HTR-8/SVneo (cell line): ENCODE results near the gene WIF1.
A peak's percentile ranks its signal among the peaks of the same experiment; 100 is the strongest.

ENCODE experiments used
- DNase-seq: peaks from one replicate; pipeline ENCODE4 v3.0.0; 2011; ENCODE audit warnings: low spot score, mixed read lengths; ENCODE audit not compliant: insufficient read length
- FAIRE-seq: peaks from 2 replicates; lab custom pipeline; 2011; peaks lifted over from hg19 to GRCh38; lab: Jason Lieb, UNC

The WIF1 gene, protein sequence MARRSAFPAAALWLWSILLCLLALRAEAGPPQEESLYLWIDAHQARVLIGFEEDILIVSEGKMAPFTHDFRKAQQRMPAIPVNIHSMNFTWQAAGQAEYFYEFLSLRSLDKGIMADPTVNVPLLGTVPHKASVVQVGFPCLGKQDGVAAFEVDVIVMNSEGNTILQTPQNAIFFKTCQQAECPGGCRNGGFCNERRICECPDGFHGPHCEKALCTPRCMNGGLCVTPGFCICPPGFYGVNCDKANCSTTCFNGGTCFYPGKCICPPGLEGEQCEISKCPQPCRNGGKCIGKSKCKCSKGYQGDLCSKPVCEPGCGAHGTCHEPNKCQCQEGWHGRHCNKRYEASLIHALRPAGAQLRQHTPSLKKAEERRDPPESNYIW

DNA sequence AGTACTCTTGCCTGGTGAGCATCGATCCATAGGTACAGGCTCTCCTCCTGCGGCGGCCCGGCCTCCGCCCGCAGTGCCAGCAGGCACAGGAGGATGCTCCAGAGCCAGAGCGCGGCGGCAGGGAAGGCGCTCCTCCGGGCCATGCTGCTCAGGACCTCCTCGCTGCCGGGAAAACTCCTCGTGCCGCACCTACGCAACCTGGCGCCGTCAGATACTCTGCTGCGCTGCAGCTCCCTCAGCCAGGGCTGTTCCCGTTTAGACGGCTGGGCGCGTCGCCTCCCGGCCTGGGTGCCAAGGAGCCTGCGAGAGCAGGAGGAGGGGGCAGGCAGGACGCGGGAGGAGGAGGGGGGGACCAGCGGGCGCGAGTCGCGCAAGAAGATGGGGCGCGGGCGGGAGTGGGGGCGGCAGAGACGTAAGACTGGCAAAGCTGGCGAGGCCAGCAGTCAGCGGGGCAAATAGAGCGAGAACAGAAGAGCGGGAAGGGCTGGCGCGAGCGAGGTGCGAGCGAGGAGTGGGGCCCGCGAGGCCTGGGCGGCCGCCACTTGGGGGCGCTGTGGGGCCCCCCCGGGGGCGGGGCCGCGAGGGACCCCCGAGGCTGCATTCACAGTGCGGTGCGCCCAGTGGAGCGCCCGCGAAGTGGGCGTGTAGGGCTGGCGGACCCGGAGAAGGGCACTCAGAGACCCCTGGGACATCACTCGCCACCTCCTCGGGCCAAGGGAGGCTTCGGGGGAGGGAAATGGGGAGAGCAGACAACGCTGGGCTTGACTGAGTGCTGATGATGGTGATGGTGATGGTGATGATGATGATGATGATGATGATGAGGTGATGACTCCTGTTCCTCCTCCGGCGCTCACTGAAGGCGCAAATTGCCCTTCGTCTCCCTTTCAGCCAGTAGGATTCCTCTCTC is at the start of gene WIF1:
Gene WIF1 (minus strand): TSS at position 257 of the 907 bp plus-strand sequence. CDS start 114 bp downstream, at position 143.
- FAIRE-seq (no peak), DNase-seq (peak; percentile 3)

GRCh38 chr12:65170209-65170881 is 49.2 kb upstream of the WIF1 start:
- FAIRE-seq = no peak
- peak; percentile 29 for DNase-seq

GRCh38 chr12:65169320-65170208 is 48.5 kb upstream of the WIF1 start, which contains the start of gene LEMD3:
LEMD3 (plus strand) TSS chr12:65169583; CDS start chr12:65169597, 14 bp downstream.
- DNase-seq (peak; percentile 92), FAIRE-seq (peak; percentile 36)

- FAIRE-seq (no peak), DNase-seq (no peak)
These were observed 47.7 kb upstream of the WIF1 start for GRCh38 chr12:65168681-65169319.

DNA sequence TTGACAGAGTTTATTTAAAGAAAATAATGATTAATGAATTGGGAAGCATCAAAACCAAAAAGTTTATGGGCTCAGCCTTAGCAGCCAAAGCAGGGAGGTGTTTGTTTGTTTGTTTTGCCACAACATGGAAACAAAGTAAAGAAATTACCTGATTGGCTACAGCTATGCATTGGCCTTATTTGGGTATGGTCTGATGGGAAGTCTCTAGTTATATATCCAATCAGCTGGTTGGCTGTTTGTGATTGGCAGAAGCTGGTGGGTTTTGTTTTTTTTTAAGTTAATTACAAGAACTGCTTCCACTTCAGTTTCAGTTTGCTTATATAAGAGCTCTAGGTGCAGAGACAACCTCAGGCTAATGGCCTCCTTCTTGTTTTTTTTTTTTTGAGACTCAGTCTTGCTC is 43.7 kb upstream of the WIF1 start:
- FAIRE-seq (no peak), DNase-seq (no peak)

GRCh38 chr12:65164244-65164643 is 43.1 kb upstream of the WIF1 start:
- DNase-seq (no peak), FAIRE-seq (no peak)

DNA sequence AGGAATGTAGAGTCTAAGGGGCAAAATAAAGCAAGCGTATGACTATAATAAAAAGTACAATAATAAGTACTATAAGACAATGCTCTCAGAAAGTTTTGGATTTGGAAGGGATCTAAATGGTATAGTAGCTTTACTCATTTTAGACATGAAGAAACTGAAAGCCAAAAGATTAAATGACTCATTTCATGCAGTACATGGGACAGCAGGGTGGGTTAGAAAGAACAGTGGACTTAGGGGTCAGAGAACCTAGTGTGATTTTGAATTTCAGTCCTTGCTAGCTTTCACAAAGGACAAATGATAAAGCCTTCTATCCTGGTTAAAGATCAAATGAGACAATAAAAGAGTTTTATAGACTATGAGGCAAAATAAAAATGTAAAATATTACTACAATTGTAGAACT is 41.5 kb upstream of the WIF1 start:
- DNase-seq (no peak), FAIRE-seq (no peak)

DNA sequence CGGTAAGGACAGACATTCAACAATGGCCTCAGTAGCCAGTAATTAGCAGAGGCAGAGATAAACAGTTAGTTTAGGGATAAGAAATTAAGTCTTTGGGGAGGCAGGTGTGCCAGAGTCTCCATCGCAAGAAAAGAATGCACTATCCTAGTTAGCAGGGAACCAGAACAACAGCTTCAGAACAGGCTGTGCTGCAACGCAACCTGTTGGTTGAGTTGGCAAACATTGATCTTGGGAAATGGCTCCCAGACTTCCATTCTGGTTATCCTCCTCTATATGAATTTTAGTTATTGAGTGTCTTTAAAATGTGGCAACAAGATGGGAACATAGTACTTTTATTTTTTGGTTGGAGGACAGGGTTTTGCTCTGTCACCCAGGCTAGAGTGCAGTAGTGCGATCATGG is 36.0 kb upstream of the WIF1 start:
- DNase-seq = no peak
- no peak for FAIRE-seq

GRCh38 chr12:65156366-65156841 is 35.3 kb upstream of the WIF1 start:
- DNase-seq (no peak), FAIRE-seq (no peak)

- no peak for DNase-seq
- no peak for FAIRE-seq
These were observed 34.7 kb upstream of the WIF1 start for GRCh38 chr12:65155784-65156183.

- FAIRE-seq = no peak
- no peak for DNase-seq
These were observed 31.5 kb upstream of the WIF1 start for GRCh38 chr12:65152596-65152995.

- DNase-seq (no peak), FAIRE-seq (no peak)
These were observed 30.9 kb upstream of the WIF1 start for GRCh38 chr12:65152012-65152411.

- FAIRE-seq (no peak), DNase-seq (no peak)
These were observed 26.3 kb upstream of the WIF1 start for GRCh38 chr12:65147312-65147905.

DNA sequence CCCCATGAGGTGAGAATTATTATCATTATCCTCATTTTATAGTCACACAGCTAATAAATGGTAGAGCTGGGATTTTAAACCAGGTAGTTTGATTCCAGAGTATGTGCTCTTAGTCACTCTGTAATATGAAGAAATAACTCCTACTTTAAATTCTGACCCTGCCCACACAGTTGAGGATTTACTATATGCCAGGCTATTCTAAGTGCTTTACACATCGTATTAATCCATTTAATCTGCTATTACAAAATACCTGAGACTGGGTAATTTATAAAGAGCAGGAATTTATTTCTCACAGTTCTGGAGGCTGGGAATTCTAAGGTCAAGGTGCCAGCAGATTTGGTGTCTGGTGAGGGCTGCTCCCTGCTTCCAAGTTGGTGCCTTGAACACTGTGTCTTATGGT is 19.6 kb upstream of the WIF1 start:
- DNase-seq = no peak
- no peak for FAIRE-seq

DNA sequence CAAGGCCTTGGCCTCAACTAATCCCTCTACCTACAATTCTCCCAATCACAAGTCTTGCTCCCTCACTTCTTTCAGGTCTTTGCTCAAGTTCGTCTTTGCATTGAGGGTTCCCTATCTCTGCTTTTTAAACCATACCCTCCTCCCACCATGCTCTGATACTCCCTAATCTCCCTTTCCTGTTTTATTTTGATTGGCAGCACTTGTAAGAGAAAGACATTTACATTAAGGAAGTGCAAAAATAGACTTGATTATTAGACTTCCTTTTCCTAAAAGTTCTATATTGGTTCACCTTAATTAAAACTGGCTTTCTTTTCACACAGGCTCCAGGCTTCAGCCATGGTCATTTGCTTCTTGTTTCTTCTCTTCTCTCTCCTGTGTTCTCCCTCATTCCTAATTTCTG is 18.3 kb upstream of the WIF1 start:
- FAIRE-seq = no peak
- DNase-seq = no peak

- FAIRE-seq = no peak
These were observed 12.8 kb upstream of the WIF1 start for GRCh38 chr12:65133879-65134278.

GRCh38 chr12:65126482-65126881 is 5.4 kb upstream of the WIF1 start:
- DNase-seq (no peak), FAIRE-seq (no peak)

More at GRCh38 chr12:65133879-65134278, 12.8 kb upstream of the WIF1 start:
- no peak for DNase-seq

DNA sequence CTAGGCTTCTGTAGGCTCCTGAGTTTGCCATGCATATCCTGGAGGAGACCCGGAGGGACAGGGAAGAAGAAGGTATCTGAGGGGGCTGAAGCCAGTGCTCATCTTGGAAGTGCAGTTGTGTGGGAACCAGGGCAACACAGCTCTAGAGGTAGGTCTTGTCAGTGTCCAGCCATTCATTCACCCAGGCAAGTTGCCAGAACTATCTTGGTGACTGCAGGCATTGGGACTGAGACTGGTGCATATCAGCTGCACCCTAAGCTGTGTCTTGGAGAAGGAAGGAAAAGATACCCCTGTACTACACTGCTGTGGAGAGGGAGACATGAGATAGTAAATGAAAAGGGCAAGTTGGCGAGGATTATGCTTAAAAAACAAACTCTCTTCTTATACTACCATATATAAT is 4.9 kb upstream of the WIF1 start:
- FAIRE-seq = no peak
- no peak for DNase-seq

DNA sequence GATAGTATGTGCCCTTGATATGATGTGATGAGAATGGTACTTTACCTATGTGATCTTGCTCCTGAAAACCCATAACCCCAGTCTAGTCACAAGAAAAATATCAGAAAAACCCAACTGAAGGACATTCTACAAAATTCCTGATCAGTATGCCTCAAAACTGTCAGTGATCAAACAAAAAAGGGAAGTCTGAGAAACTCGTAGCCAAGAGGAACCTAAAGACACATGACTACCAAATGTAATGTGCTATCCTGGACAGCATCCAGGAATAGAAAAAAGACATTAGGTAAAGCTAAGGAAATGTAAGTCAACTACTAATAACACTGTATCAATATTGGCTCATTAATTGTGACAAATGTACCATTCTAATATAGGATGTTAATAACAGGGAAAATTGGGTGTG is 4.1 kb upstream of the WIF1 start:
- no peak for FAIRE-seq

More for the DNA sequence above, 4.1 kb upstream of the WIF1 start:
- DNase-seq = no peak
